ENCODE data around the gene ZNF438. TPM values are rescaled to one million over a fixed set of nuclear protein-coding genes. Genes with fewer than 3 reads are reported as not detected.

The ZNF438 gene
- total RNA-seq, 1 experiment from 2014 or later, result 8.4 TPM

GRCh38 chr10:30968711-30969110 is 63.0 kb downstream of the ZNF438 start:
- ChIA-PET POLR2A (no interaction called here), CTCF (no interaction called here)
- intact Hi-C loops (cut with micrococcal nuclease), result no loop called here
- H3K4me1 Mint-ChIP-seq (ENCODE audit: insufficient read depth, unreplicated experiment), result no peaks in the 10 kb centered on the region
- H3K36me3 Mint-ChIP-seq (ENCODE audit: insufficient read depth, unreplicated experiment), result no peaks in the 10 kb centered on the region
- no peak for TF ChIP-seq CTCF (IDR thresholded peaks at IDR 0.05; ENCODE audit: unreplicated experiment)
- no peaks in the 10 kb centered on the region for H3K9me3 Mint-ChIP-seq (ENCODE audit: unreplicated experiment)
- no peak overlapping the region for H3K4me3 Mint-ChIP-seq (ENCODE audit: unreplicated experiment)
- no peaks in the 10 kb centered on the region for H3K27me3 Mint-ChIP-seq (ENCODE audit: insufficient read depth, unreplicated experiment)
- no peak overlapping the region for H3K27ac Mint-ChIP-seq (ENCODE audit: low read depth, unreplicated experiment)
- BruUV-seq (replicated peaks), result no TSS peak
- no peak for DNase-seq (ENCODE audit: unreplicated experiment)

- ChIA-PET CTCF (no interaction called here), POLR2A (no interaction called here)
- H3K9me3 Mint-ChIP-seq (ENCODE audit: unreplicated experiment), result no peaks in the 10 kb centered on the region
- no peak overlapping the region for H3K4me3 Mint-ChIP-seq (ENCODE audit: unreplicated experiment)
- TF ChIP-seq CTCF (IDR thresholded peaks at IDR 0.05; ENCODE audit: unreplicated experiment), result no peak
- no peak for DNase-seq (ENCODE audit: unreplicated experiment)
- H3K4me1 Mint-ChIP-seq (ENCODE audit: insufficient read depth, unreplicated experiment), result no peaks in the 10 kb centered on the region
- no peaks in the 10 kb centered on the region for H3K36me3 Mint-ChIP-seq (ENCODE audit: insufficient read depth, unreplicated experiment)
- H3K27ac Mint-ChIP-seq (ENCODE audit: low read depth, unreplicated experiment), result no peak overlapping the region
- intact Hi-C loops (cut with micrococcal nuclease), result no loop called here
- no TSS peak for BruUV-seq (replicated peaks)
- no peaks in the 10 kb centered on the region for H3K27me3 Mint-ChIP-seq (ENCODE audit: insufficient read depth, unreplicated experiment)
Measured at GRCh38 chr10:30967650-30968410, 63.8 kb downstream of the ZNF438 start.

DNA sequence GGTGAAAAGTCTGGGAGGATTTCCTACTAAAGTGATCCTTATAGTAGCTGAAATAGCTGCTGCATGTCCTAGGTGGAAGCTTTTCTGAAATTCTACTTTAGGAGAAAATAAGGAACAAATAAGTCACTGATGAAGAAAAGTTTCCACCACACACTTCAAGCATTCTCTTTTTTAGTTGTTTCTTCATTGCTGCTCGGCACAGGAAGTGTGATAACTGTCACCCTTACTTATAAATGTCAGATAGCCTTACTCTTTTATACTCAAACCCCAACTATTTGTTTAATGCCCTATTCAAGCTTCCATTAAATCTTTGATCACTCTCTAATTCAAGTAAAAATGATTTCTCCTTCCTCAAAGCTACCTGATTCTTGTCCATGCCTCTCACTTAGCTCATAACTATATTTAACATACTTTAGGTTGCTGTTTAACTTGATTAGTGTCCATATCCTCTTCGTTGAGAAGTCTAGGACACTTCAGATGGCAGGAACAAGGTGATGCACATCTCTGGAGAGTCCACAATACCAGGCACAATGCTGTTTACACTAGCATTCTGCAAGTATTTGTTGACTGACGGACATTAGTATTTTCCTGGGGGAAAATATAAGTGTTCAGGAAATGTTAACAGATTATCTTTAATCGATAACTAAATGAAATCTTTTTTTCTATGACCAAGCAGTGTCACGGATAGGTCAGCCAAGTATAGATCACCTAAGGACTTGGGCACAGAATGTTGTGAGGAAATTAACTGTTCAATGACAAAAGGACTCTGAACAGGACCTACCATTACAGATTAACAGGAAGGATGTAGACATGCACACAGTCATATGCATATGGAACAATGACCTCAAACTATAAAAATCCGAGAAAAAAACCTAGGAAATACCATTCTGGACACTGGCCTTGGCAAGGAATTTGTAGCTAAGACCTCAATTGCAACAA is 67.4 kb downstream of the ZNF438 start:
- CTCF ChIA-PET, result no interaction called here
- POLR2A ChIA-PET, result no interaction called here
- no peaks in the 10 kb centered on the region for H3K36me3 Mint-ChIP-seq (ENCODE audit: insufficient read depth, unreplicated experiment)
- no TSS peak for BruUV-seq (replicated peaks)
- no peak overlapping the region for H3K4me3 Mint-ChIP-seq (ENCODE audit: unreplicated experiment)
- H3K27ac Mint-ChIP-seq (ENCODE audit: low read depth, unreplicated experiment), result no peak overlapping the region
- H3K27me3 Mint-ChIP-seq (ENCODE audit: insufficient read depth, unreplicated experiment), result no peaks in the 10 kb centered on the region
- no peaks in the 10 kb centered on the region for H3K4me1 Mint-ChIP-seq (ENCODE audit: insufficient read depth, unreplicated experiment)
- no peak for DNase-seq (ENCODE audit: unreplicated experiment)
- intact Hi-C loops (cut with micrococcal nuclease), result no loop called here
- TF ChIP-seq CTCF (IDR thresholded peaks at IDR 0.05; ENCODE audit: unreplicated experiment), result no peak
- no peaks in the 10 kb centered on the region for H3K9me3 Mint-ChIP-seq (ENCODE audit: unreplicated experiment)

- TF ChIP-seq CTCF (IDR thresholded peaks at IDR 0.05; ENCODE audit: unreplicated experiment), result no peak
Measured at GRCh38 chr10:30962522-30962921, 69.1 kb downstream of the ZNF438 start.

More at GRCh38 chr10:30962522-30962921, 69.1 kb downstream of the ZNF438 start:
- ChIA-PET POLR2A (interaction anchor here (0.6 kb wide), 1 partner anchor 117 kb away, joined by 3 read pairs; no protein-coding TSS in a partner anchor), CTCF (no interaction called here)
- BruUV-seq (replicated peaks), result no TSS peak
- no peak for DNase-seq (ENCODE audit: unreplicated experiment)
- Mint-ChIP-seq H3K4me3 (ENCODE audit: unreplicated experiment) (no peak overlapping the region), H3K27me3 (ENCODE audit: insufficient read depth, unreplicated experiment) (no peaks in the 10 kb centered on the region), H3K4me1 (ENCODE audit: insufficient read depth, unreplicated experiment) (no peaks in the 10 kb centered on the region), H3K9me3 (ENCODE audit: unreplicated experiment) (no peaks in the 10 kb centered on the region), H3K36me3 (ENCODE audit: insufficient read depth, unreplicated experiment) (no peaks in the 10 kb centered on the region), H3K27ac (ENCODE audit: low read depth, unreplicated experiment) (no peak overlapping the region)
- intact Hi-C loops (cut with micrococcal nuclease), result no loop called here
